GM21423 (cell line): Measurements from ENCODE around the gene CLDN7.

Source experiments
- ATAC-seq: cut with Tn5 transposase; IDR thresholded peaks from one replicate; pipeline ENCODE4 v1.9.1; 2021; ENCODE audit warnings: mild to moderate bottlenecking, moderate library complexity; ENCODE audit not compliant: unreplicated experiment

Gene CLDN7, protein sequence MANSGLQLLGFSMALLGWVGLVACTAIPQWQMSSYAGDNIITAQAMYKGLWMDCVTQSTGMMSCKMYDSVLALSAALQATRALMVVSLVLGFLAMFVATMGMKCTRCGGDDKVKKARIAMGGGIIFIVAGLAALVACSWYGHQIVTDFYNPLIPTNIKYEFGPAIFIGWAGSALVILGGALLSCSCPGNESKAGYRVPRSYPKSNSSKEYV

DNA sequence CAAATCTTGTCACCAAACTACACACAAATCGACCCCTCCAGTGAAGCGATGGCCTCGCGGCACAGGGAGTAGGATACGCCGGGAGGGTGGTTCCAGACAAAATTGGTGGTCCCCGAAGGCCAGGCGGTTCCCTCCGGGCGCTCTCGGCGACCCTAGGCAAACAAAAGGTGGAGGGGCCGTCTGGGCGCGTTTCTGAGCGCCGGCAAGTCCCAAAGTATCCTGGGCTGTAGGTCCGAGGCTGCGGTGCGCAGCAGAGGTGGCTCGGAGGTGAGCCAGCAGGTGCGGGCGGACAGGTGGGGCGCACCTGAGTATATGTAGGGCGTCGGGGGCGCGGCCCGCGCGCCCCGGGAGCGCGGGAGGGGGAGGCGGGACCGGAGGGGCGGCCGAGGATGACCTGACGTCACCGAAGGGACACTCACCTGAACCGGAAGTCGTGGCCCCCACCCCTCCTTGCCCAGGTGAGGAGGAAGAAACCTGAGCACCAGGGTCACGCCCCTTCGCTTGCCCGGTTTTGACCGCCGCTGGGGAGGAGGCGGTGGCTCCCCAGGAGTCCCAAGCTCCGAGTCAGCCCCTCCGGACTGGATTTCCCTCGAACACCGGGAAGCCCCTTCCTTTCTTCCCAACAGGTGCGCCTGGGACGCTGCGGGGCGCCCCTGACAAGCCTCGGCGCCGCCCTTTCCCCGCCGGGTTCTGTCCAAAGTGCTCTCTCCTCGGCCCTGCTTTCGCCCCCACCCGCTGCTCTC, at the start of gene CLDN7:
Gene CLDN7 (minus strand): TSS at position 287 of the 743 bp plus-strand sequence. CDS start 435 bp downstream, outside the sequence.
- no peak for ATAC-seq

DNA sequence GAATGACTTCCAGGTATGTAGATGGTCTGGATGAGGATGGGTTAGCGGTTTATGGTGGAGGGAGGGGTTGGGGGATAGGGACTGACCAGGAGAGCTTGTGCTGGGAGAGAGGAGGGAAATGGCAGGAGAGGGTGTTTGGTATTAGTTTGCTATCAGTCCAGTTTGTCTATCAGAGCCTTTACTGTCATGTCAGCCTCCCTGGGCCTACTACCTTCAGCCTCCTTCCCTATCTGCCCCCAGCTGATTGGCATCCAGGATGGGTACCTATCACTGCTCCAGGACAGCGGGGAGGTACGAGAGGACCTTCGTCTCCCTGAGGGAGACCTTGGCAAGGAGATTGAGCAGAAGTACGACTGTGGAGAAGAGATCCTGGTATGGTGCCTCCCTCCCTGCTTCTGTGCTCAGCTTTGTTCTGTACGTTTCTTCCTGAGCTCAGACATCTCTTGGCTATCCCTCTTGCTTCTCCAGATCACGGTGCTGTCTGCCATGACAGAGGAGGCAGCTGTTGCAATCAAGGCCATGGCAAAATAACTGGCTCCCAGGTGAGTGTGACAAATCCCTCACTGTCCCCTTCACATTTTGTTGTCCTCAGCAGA, 48.9 kb upstream of the CLDN7 start:
- no peak for ATAC-seq

- ATAC-seq, result no peak
These were observed 47.4 kb upstream of the CLDN7 start for GRCh38 chr17:7309628-7310027.

DNA sequence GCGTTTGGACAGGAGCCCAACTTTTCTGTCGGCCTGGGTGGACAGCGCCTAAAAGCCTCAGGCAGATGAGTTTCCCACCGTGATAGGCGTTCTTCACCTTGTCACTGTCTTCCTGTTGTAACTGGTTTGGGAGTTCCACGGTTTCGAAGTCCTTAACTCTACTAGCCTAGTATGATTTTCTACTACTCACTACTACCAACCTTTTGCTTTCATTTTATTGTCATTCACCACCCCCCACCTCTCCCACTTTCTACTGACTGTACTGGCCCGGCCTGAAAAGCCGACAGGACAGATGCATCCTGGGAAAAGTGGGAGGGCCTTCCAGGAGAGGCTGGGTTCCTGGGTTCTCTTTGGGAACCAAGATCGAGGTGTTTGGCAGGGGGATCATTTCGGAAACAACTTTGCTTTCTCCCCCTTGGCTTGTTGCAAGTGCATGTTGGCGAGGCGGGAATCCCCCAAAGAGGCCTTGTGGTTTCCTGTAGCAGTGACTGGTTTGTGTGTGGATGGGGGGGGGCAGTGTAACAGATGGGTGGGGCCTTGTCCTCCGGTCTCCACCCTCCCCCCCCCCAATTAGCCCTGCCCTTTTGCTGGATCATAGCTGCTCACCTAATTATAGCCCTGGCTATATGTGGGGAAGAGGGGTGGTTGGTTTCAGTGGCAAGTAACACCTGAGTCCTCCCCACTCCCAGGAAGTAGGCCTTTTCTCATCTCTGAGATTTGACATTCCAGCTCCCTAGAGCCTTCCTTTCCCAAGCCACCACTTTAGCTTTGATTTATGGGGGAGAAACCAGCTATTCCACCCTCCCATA, 46.6 kb upstream of the CLDN7 start:
- ATAC-seq, result no peak

DNA sequence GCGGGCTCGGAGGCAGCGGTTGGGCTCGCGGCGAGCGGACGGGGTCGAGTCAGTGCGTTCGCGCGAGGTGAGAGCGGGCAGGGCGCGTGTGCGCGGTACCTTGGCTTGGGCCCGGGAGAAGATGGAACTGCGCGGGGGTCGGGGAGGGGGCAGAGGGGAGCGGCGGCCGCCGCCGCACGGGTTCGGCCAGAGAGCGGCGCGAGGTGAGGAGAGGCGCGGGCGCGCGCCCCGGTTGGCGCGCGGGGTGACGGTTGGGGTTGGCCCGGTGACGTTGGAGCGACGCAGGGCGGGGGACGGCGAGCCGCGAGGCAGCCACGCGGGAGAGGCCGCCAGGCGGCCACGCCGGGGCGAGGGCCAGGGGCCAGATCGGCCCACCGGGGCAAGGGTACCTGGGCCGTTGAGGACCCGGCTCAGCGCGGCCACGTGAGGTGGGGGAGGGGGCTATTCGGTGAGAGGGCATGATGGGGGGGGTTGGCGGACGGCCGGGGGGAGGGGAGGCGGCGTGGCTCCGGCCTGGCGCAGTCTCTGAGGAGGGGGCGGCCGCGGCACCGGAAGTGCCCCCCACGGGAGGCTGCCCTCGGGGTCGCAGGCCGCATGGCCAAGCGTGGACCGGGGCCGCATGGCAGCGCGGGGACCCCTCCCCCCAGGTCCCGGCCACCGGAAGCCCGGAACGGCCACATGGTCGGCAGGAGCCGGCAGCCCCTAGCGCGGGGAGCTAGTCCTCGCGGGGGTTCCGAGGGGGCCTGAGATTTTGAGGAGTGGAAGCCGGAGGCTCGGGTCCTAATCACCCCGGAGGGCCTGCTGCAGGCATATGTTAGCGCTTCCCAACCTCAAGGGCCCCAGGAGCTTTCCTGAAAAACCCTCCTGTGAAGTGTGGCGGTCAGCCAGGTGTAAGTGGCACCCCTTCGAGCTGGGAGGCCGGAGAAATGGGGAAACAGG, 45.7 kb upstream of the CLDN7 start:
- ATAC-seq, result peak; percentile 13

- peak; percentile 65 for ATAC-seq
These were observed 44.8 kb upstream of the CLDN7 start, which contains the start of gene EIF5A for GRCh38 chr17:7306911-7307685. Gene EIF5A (plus strand): TSS chr17:7307628. CDS start chr17:7309636, 2,008 bp downstream.

GRCh38 chr17:7304179-7304578, 41.9 kb upstream of the CLDN7 start:
- no peak for ATAC-seq

GRCh38 chr17:7296189-7296861, 34.0 kb upstream of the CLDN7 start:
- no peak for ATAC-seq

GRCh38 chr17:7295230-7296180, 33.2 kb upstream of the CLDN7 start:
- ATAC-seq, result no peak

DNA sequence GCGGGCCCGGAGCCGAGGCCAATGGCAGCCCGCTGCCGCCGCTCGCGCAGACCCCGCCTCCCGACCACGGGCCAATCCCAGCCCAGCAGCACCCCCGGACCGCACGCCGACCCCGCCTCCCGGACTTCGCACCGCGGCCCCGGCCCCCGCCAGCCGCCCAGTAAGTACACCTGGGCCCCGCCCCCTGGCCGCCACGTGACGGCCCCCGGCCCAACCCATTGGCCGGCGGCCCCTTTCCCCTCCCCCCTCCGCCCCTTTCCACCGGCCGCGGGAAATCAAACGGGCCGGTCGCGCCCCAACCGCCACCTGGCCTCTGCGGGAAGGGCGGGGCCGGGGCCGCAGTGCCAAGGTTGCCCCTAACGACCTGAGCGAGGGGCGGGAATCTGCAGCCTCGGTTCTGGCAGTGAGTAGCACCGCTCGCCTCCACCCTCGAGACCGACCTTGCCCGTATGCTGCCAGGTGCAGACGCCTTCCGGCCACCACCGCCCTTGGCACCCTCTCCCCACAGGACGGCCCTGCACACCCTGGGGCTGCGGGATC, 32.4 kb upstream of the CLDN7 start, which contains the start of gene YBX2:
Gene YBX2 (minus strand): TSS at position 26 of the 540 bp plus-strand sequence. CDS start 139 bp downstream, outside the sequence.
- ATAC-seq, result no peak

- ATAC-seq, result no peak
These were observed 31.7 kb upstream of the CLDN7 start for GRCh38 chr17:7293816-7294613.

DNA sequence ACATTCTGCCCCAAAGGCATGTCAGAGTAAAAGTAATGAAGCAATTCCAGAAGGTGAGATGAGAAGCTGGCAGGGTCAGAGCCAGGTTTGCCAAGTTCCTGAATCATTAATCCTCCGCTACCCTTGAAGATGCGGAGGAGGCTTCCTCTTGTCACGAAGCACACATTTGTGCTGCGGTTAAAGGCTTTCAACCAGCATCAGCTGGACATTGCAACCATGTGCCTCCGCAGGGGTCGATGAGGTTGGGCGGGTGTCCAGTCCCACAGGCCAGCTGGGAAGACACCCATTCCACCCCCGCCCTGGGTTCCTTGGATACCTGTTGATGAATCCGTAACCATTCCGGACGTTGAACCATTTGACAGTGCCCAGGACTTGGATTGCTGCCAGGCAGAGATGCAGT, 30.9 kb upstream of the CLDN7 start:
- ATAC-seq, result no peak

DNA sequence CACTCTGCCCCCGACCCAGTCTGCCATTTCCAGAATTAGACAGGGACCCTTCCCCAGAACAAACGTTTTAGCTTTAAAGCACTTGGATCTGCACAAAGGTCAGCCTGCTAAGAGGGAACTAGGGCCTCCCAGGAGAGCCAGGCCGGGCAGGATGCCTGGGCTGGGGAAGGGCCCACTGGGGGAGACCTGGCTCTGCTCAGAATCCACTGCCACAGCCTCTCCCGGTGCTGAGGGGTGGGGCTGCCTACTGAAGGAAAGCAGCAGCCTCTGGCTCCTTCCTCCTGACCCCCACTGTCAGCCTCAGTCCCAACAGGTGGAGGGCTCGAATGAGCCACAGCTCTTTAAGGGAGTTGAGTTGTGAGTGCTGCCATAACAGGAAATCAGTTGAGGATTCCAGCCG, 30.5 kb upstream of the CLDN7 start:
- ATAC-seq, result no peak

DNA sequence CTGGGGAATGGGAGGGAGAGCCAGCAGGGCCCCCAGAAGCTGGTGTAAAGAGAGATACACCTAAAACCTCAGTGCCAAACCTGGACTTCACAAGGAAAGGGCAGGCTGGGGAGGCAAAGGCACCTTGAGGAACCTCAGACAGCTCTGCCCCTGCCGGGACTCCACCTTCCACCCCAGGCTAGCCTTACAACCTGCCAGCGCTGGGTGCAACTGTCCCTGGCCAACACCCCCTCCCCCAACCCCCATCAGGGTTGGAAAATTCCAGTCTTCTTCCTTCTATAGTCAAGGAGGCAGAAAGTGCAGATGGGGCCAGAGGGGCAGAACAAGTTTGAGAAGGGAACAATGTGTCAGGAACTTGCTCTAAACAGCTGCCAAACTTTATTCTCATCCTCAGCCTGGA, 29.9 kb upstream of the CLDN7 start:
- ATAC-seq, result no peak

GRCh38 chr17:7290685-7291084, 28.4 kb upstream of the CLDN7 start:
- ATAC-seq, result no peak

- ATAC-seq, result no peak
These were observed 27.9 kb upstream of the CLDN7 start for GRCh38 chr17:7290166-7290565.
